Fibroblast of lung (primary cell): ENCODE measurements around the gene BCDIN3D. TPM values are rescaled to one million over a fixed set of nuclear protein-coding genes. Genes with fewer than 3 reads are reported as not detected.

Experiments
- DNase-seq, 2 donors: peaks; one replicate each; pipeline versions ENCODE4 v3.0.0 to v3.0.0-alpha.2; 2010; ENCODE audit warnings: low read depth in 2 of 2
- H2AFZ ChIP-seq: 2 replicates; pipeline ENCODE4 v1.5.1; 2012; ENCODE audit warnings: low read length, control low read depth, inconsistent platforms
- H3K27ac ChIP-seq: 2 replicates; pipeline ENCODE4 v1.5.1; 2011; ENCODE audit warnings: low read length, control low read depth; ENCODE audit not compliant: insufficient read depth
- H3K27me3 ChIP-seq: 2 replicates; pipeline ENCODE4 v1.5.1; 2011; ENCODE audit warnings: mild to moderate bottlenecking, low read length; ENCODE audit not compliant: control insufficient read depth, insufficient read depth
- H3K36me3 ChIP-seq: 2 replicates; pipeline ENCODE4 v1.5.1; 2011; ENCODE audit warnings: low read length; ENCODE audit not compliant: control insufficient read depth, insufficient read depth
- H3K4me1 ChIP-seq: 2 replicates; pipeline ENCODE4 v1.5.1; 2011; ENCODE audit warnings: low read length; ENCODE audit not compliant: control insufficient read depth, insufficient read depth; ENCODE audit errors: extremely low read depth
- H3K4me2 ChIP-seq: 2 replicates; pipeline ENCODE4 v1.5.1; 2011; ENCODE audit warnings: low read length, control low read depth; ENCODE audit not compliant: insufficient read depth; ENCODE audit errors: extremely low read depth
- H3K4me3 ChIP-seq, 4 experiments: fragments of 200-600 bp in 1 of 4; sonication (generic) in 1 of 4; replicated peaks in 1 of 4; 2 replicates each; pipeline ENCODE4 v1.5.1; 2011 to 2016; ENCODE audit warnings: low read length in 4 of 4, low read depth in 3 of 4, mild to moderate bottlenecking in 3 of 4, control low read depth in 2 of 4, inconsistent platforms in 1 of 4, mixed read lengths in 1 of 4; ENCODE audit not compliant: insufficient read depth in 1 of 4; ENCODE audit errors: control extremely low read depth in 1 of 4
- H3K79me2 ChIP-seq: 2 replicates; pipeline ENCODE4 v1.5.1; 2012; ENCODE audit warnings: mild to moderate bottlenecking, low read length, inconsistent platforms; ENCODE audit not compliant: control insufficient read depth, insufficient read depth
- H3K9ac ChIP-seq: 2 replicates; pipeline ENCODE4 v1.5.1; 2011; ENCODE audit warnings: mild to moderate bottlenecking, low read length, control low read depth; ENCODE audit not compliant: insufficient read depth
- H3K9me3 ChIP-seq: 2 replicates; pipeline ENCODE4 v1.5.1; 2012; ENCODE audit warnings: low read depth, low read length; ENCODE audit not compliant: control insufficient read depth, insufficient read depth
- H4K20me1 ChIP-seq: 2 replicates; pipeline ENCODE4 v1.5.1; 2011; ENCODE audit warnings: low read length; ENCODE audit not compliant: control insufficient read depth, insufficient read depth; ENCODE audit errors: extremely low read depth
- CTCF ChIP-seq, 2 donors: IDR thresholded peaks in 1 of 2; conservative IDR thresholded peaks in 1 of 2; 1 replicate in 1 of 2; 2 replicates in 1 of 2; pipeline ENCODE4 v1.5.1; 2011 to 2012; ENCODE audit warnings: low read length in 2 of 2, control low read depth in 1 of 2, inconsistent platforms in 1 of 2, low read depth in 1 of 2, mild to moderate bottlenecking in 1 of 2
- EZH2 ChIP-seq: IDR thresholded peaks from 2 replicates; pipeline ENCODE4 v1.5.1; 2012; ENCODE audit warnings: low read length, control low read depth, mild to moderate bottlenecking; ENCODE audit errors: missing control alignments
- polyA plus RNA-seq, 2 donors: library from polyadenylated mRNA; depleted of rRNA in 1 of 2; stranded (reverse) in 1 of 2; unstranded in 1 of 2; fragments of >200 nt; gene quantifications; 2 replicates each; pipeline ENCODE4 v1.2.1, GENCODE V29; 2011 to 2012; ENCODE audit warnings: missing spikeins in 1 of 2
- total RNA-seq: library from RNA; depleted of rRNA; stranded (reverse); fragments of >200 nt; gene quantifications from 2 replicates; pipeline ENCODE4 v1.2.1, GENCODE V29; 2014

Gene BCDIN3D
- total and polyA plus RNA-seq, 2 donors (not counting 1 experiment from before 2014, with no cell fraction given): 3.2 to 4.5 TPM

GRCh38 chr12:49853671-49854070, 10.8 kb upstream of the BCDIN3D start:
- Histone ChIP-seq H3K36me3 (no peaks in the 10 kb centered on the region), H3K4me1 (no peaks in the 10 kb centered on the region), H3K79me2 (no peaks in the 10 kb centered on the region), H3K9ac (no peak overlapping the region), H3K4me2 (no peak overlapping the region), H3K27ac (no peak overlapping the region), H3K4me3 (no peak overlapping the region), H3K27me3 (peaks cover 22% of the 10 kb centered on the region), H4K20me1 (no peaks in the 10 kb centered on the region), H3K9me3 (no peaks in the 10 kb centered on the region), H2AFZ (no peak overlapping the region)
- TF ChIP-seq CTCF (conservative IDR thresholded peaks at IDR 0.05 in 1 of 2, IDR thresholded peaks at IDR 0.05 in 1 of 2; ENCODE audit: low read depth in 1 of 2, low read length in 2 of 2) (no peak), EZH2 (no peak)
- DNase-seq: no peak

DNA sequence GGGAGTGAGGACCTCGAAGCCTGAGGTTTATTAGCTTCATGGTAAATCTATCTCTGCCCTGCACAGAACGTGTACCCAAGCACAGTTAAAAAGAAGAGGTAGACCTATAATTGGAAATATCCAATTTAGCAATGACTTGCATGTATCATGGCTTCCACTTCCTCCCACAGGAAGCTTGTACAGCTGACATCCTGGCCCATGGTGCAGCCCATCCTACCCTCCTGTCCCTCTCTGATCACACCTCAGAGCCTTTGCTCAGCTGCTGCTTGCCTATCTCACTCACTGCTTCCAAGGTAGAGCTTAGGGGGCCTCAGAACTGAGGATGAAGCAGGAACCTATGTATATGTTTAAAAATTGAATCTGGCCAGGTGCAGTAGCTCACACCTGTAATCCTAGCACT, 4.3 kb upstream of the BCDIN3D start:
- no peak overlapping the region for H2AFZ ChIP-seq
- no peak overlapping the region for H3K4me2 ChIP-seq
- no peaks in the 10 kb centered on the region for H3K4me1 ChIP-seq
- H3K36me3 ChIP-seq: no peaks in the 10 kb centered on the region
- no peak overlapping the region for H3K4me3 ChIP-seq
- H3K9ac ChIP-seq: no peak overlapping the region
- H4K20me1 ChIP-seq: no peaks in the 10 kb centered on the region
- H3K27me3 ChIP-seq: peaks cover 20% of the 10 kb centered on the region
- no peaks in the 10 kb centered on the region for H3K79me2 ChIP-seq
- no peaks in the 10 kb centered on the region for H3K9me3 ChIP-seq
- DNase-seq: no peak
- H3K27ac ChIP-seq: no peak overlapping the region
- TF ChIP-seq EZH2 (no peak), CTCF (conservative IDR thresholded peaks at IDR 0.05 in 1 of 2, IDR thresholded peaks at IDR 0.05 in 1 of 2; ENCODE audit: low read depth in 1 of 2, low read length in 2 of 2) (no peak)

DNA sequence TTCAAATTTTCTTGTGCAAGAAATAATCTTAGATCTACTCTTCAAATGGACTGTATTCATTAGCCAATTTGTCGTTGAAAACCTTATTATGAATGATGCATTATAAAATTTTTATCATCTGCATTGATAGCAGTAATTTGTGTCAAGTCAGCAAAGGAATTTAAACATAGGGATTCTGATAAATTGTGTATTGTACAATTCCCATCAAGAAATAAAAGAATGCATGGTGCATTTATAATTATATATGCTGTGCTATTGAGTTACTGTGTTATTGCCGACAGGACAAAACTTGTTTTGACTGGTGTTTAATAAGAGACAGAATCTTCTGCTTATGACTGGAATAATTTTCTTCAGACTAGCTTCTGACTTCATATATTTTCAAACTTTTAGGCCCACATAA, 3.1 kb upstream of the BCDIN3D start:
- no peaks in the 10 kb centered on the region for H3K9me3 ChIP-seq

More for the DNA sequence above, 3.1 kb upstream of the BCDIN3D start:
- TF ChIP-seq CTCF (conservative IDR thresholded peaks at IDR 0.05 in 1 of 2, IDR thresholded peaks at IDR 0.05 in 1 of 2; ENCODE audit: low read depth in 1 of 2, low read length in 2 of 2) (no peak), EZH2 (no peak)
- H3K4me2 ChIP-seq: no peak overlapping the region
- H2AFZ ChIP-seq: no peak overlapping the region
- H3K4me3 ChIP-seq: no peak overlapping the region
- H4K20me1 ChIP-seq: no peaks in the 10 kb centered on the region
- no peaks in the 10 kb centered on the region for H3K36me3 ChIP-seq
- DNase-seq: no peak
- no peak overlapping the region for H3K9ac ChIP-seq
- H3K27ac ChIP-seq: no peak overlapping the region
- peaks cover 3% of the 10 kb centered on the region for H3K79me2 ChIP-seq
- no peaks in the 10 kb centered on the region for H3K4me1 ChIP-seq
- H3K27me3 ChIP-seq: peaks cover 14% of the 10 kb centered on the region
